CD4-positive, alpha-beta memory T cell (primary cell): ENCODE measurements around the gene SCN2A. TPM values are rescaled to one million over a fixed set of nuclear protein-coding genes. Genes with fewer than 3 reads are reported as not detected.

Experiments
- CTCF ChIA-PET: fragments of 350-600 bp; sonication (Branson Sonifier 250); formaldehyde crosslinking; loops from one replicate; lab custom pipeline; 2021; ENCODE audit warnings: inconsistent platforms; ENCODE audit not compliant: partially characterized antibody; lab: Charles Lee
- POLR2A ChIA-PET: fragments of 350-600 bp; sonication (Branson Sonifier 250); formaldehyde crosslinking; loops from one replicate; lab custom pipeline; 2021; ENCODE audit not compliant: partially characterized antibody; lab: Charles Lee
- DNase-seq, 5 donors: peaks; one replicate each; pipeline versions ENCODE4 v3.0.0 to v3.0.0-alpha.2; 2020 to 2022; ENCODE audit warnings: mixed read lengths in 1 of 5
- H3K27ac ChIP-seq: one replicate; pipeline ENCODE4 v1.7.0; 2013; ENCODE audit warnings: low read depth, low read length
- H3K27me3 ChIP-seq: 2 replicates; pipeline ENCODE4 v1.7.0; 2013; ENCODE audit warnings: mild to moderate bottlenecking, low read length, moderate library complexity; ENCODE audit not compliant: insufficient read depth
- H3K36me3 ChIP-seq: 2 replicates; pipeline ENCODE4 v1.7.0; 2013; ENCODE audit warnings: mild to moderate bottlenecking, low read length, moderate library complexity; ENCODE audit not compliant: insufficient read depth
- H3K4me1 ChIP-seq: 2 replicates; pipeline ENCODE4 v1.7.0; 2013; ENCODE audit warnings: mild to moderate bottlenecking, low read length, moderate library complexity; ENCODE audit not compliant: insufficient read depth
- H3K4me3 ChIP-seq, 2 donors: one replicate each; pipeline ENCODE4 v1.7.0; 2013; ENCODE audit warnings: low read length in 2 of 2, mild to moderate bottlenecking in 1 of 2
- H3K9me3 ChIP-seq, 2 donors: one replicate each; pipeline ENCODE4 v1.7.0; 2013; ENCODE audit warnings: low read length in 2 of 2, control low read depth in 1 of 2; ENCODE audit not compliant: control insufficient read depth in 1 of 2
- H3K27ac Mint-ChIP-seq, 7 donors: one replicate each; pipeline ENCODE4 v1.8.0; 2020 to 2021; ENCODE audit warnings: mixed read lengths in 7 of 7, mild to moderate bottlenecking in 6 of 7, inconsistent platforms in 3 of 7, moderate library complexity in 3 of 7
- H3K27me3 Mint-ChIP-seq, 2 donors: one replicate each; pipeline ENCODE4 v1.8.0; 2020 to 2021; ENCODE audit warnings: mixed read lengths in 2 of 2
- H3K36me3 Mint-ChIP-seq, 2 donors: one replicate each; pipeline ENCODE4 v1.8.0; 2020 to 2021; ENCODE audit warnings: mixed read lengths in 2 of 2, inconsistent platforms in 1 of 2, mild to moderate bottlenecking in 1 of 2
- H3K4me1 Mint-ChIP-seq, 4 donors: one replicate each; pipeline ENCODE4 v1.8.0; 2020 to 2021; ENCODE audit warnings: mixed read lengths in 4 of 4, mild to moderate bottlenecking in 1 of 4
- H3K4me3 Mint-ChIP-seq, 8 donors: one replicate each; pipeline ENCODE4 v1.8.0; 2020 to 2021; ENCODE audit warnings: mixed read lengths in 8 of 8, mild to moderate bottlenecking in 7 of 8, moderate library complexity in 6 of 8, inconsistent platforms in 3 of 8
- H3K9me3 Mint-ChIP-seq, 8 donors: one replicate each; pipeline ENCODE4 v1.8.0; 2020 to 2021; ENCODE audit warnings: mixed read lengths in 8 of 8, mild to moderate bottlenecking in 5 of 8, inconsistent platforms in 3 of 8, moderate library complexity in 1 of 8
- intact Hi-C: fragments of 100-400 bp; cut with micrococcal nuclease; formaldehyde crosslinking; loops from one replicate; pipeline ENCODE4 v1.15.1; 2023
- polyA plus RNA-seq, 2 donors: library from polyadenylated mRNA; unstranded; fragments of 300-500 nt; fragmentation: Illumina TruSeq; gene quantifications; one replicate each; pipeline ENCODE4 v1.2.3, GENCODE V29; 2021
- total RNA-seq, 2 experiments: library from RNA; stranded (reverse); gene quantifications; one replicate each; pipeline ENCODE4 v1.2.3, GENCODE V29; 2021

Gene SCN2A
- total and polyA plus RNA-seq, 4 experiments from 2014 or later, result not detected

DNA sequence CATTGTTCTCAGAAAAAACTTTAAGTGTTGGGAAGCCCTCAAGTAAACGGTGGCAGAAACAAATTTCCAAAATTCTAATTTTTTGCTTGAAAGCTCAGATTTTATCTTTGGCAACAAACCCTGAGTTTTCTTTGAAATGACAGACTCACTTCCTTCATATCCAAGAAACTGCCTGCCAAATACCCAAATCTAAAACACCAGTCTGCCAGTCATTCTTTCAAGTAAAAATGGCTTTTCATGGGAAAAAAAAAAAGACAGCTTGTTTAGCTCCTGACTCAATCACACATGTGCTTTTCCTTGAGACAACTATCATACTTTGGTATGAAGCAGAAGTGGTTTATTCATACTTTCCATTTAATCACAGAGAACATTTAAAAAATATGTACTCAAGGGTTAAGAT is 189.7 kb downstream of the SCN2A start:
- Histone ChIP-seq H3K36me3 (no peaks in the 10 kb centered on the region), H3K27me3 (no peaks in the 10 kb centered on the region), H3K4me3 (no peak overlapping the region), H3K4me1 (no peaks in the 10 kb centered on the region), H3K9me3 (no peaks in the 10 kb centered on the region), H3K27ac (no peak overlapping the region)
- ChIA-PET POLR2A (no interaction called here), CTCF (no interaction called here)
- H3K9me3 Mint-ChIP-seq, result no peaks in the 10 kb centered on the region
- DNase-seq, result no peak
- no peak overlapping the region for H3K4me3 Mint-ChIP-seq
- H3K4me1 Mint-ChIP-seq, result no peaks in the 10 kb centered on the region
- H3K27ac Mint-ChIP-seq, result no peak overlapping the region
- intact Hi-C loops, result no loop called here
- peaks cover 0 to 2% of the 10 kb centered on the region in 2 donors for H3K27me3 Mint-ChIP-seq
- H3K36me3 Mint-ChIP-seq, result no peaks in the 10 kb centered on the region

GRCh38 chr2:165431014-165431413 is 191.8 kb downstream of the SCN2A start:
- Mint-ChIP-seq H3K4me3 (no peak overlapping the region), H3K27me3 (peaks cover 1 to 2% of the 10 kb centered on the region in 2 donors), H3K4me1 (no peaks in the 10 kb centered on the region), H3K36me3 (no peaks in the 10 kb centered on the region), H3K27ac (no peak overlapping the region), H3K9me3 (no peaks in the 10 kb centered on the region)
- Histone ChIP-seq H3K4me3 (no peak overlapping the region), H3K36me3 (no peaks in the 10 kb centered on the region), H3K27ac (no peak overlapping the region), H3K9me3 (no peaks in the 10 kb centered on the region), H3K27me3 (no peaks in the 10 kb centered on the region), H3K4me1 (no peaks in the 10 kb centered on the region)
- ChIA-PET POLR2A (no interaction called here), CTCF (no interaction called here)
- DNase-seq, result no peak
- intact Hi-C loops, result no loop called here

DNA sequence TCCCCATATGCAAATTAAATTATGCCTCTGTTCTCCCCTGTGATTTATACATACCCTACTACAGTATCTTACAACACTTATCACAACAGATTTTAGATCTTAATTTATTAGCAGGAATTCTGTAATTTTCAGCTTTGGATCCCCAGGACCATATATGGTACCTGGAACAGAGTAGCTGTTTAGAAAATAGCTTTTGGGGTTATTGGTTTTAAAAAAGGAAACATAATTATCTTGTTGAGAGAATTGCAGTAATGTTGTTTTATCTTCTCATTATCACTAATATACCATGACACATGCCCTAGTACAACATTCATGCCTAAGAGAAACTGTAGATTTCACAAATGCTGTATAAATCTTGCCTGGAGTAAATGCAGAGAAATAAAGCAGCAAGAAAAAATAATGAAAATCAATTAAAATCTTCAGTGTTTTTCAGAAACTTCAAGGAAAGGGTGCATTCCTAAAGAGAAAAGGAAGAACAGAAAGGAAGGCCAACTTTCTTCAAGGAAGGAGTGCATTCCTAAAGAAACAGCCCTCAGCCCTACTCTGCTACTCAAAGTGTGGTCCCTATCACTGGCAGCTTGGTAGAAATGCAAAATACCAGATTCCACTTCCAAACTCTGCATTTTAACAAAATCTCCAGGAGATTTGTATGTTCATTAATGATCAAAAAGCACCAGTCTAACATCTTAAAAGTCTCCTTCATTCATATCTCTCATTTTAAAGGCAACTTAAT is 193.2 kb downstream of the SCN2A start:
- POLR2A ChIA-PET, result no interaction called here
- Histone ChIP-seq H3K9me3 (no peaks in the 10 kb centered on the region), H3K27ac (no peak overlapping the region), H3K4me3 (no peak overlapping the region), H3K4me1 (no peaks in the 10 kb centered on the region), H3K36me3 (no peaks in the 10 kb centered on the region), H3K27me3 (no peaks in the 10 kb centered on the region)
- H3K27me3 Mint-ChIP-seq, result peaks cover 2% of the 10 kb centered on the region in 2 donors
- no peak for DNase-seq
- H3K4me1 Mint-ChIP-seq, result no peaks in the 10 kb centered on the region
- intact Hi-C loops, result no loop called here
- H3K36me3 Mint-ChIP-seq, result no peaks in the 10 kb centered on the region
- H3K4me3 Mint-ChIP-seq, result no peak overlapping the region
- no peak overlapping the region for H3K27ac Mint-ChIP-seq
- CTCF ChIA-PET, result no interaction called here
- H3K9me3 Mint-ChIP-seq, result no peaks in the 10 kb centered on the region

DNA sequence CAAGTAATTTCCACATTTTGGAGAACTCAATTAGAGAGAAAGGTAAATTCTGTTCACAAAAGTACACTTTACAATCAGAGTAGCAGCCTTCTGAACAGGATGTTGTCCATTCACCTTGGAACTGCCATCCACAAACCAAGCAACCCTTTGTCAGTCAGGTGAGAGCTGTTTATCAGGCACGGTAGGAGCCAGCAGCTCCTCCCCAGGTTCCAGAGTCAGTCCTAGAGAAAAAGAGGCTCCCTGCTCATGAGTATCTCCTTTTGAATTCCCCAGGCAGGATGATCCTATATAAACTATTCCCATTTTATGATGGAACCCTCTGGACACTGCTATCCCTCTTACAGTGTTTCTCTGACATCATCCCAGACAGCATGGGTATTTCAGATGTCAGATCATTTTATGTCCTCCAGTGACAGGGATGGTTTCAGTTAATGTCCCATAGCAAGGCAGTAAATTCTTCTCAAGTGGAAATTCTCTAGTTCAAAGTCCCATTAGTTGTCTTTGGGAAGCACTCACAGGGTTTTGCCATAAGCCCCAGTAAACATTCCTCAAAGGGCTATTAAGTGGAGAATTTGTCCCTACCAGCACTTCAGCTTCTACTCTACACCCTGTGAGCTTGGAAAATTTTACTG is 195.8 kb downstream of the SCN2A start:
- no peaks in the 10 kb centered on the region for H3K9me3 ChIP-seq
- no peaks in the 10 kb centered on the region for H3K9me3 Mint-ChIP-seq
- H3K36me3 ChIP-seq, result no peaks in the 10 kb centered on the region
- no peaks in the 10 kb centered on the region for H3K4me1 ChIP-seq
- H3K4me1 Mint-ChIP-seq, result no peaks in the 10 kb centered on the region
- DNase-seq, result no peak
- ChIA-PET POLR2A (no interaction called here), CTCF (no interaction called here)
- H3K27me3 Mint-ChIP-seq, result peaks cover 0 to 2% of the 10 kb centered on the region in 2 donors
- no peaks in the 10 kb centered on the region for H3K27me3 ChIP-seq
- no peak overlapping the region for H3K27ac Mint-ChIP-seq
- H3K27ac ChIP-seq, result no peak overlapping the region
- H3K4me3 ChIP-seq, result no peak overlapping the region
- H3K4me3 Mint-ChIP-seq, result no peak overlapping the region
- intact Hi-C loops, result no loop called here
- no peaks in the 10 kb centered on the region for H3K36me3 Mint-ChIP-seq

DNA sequence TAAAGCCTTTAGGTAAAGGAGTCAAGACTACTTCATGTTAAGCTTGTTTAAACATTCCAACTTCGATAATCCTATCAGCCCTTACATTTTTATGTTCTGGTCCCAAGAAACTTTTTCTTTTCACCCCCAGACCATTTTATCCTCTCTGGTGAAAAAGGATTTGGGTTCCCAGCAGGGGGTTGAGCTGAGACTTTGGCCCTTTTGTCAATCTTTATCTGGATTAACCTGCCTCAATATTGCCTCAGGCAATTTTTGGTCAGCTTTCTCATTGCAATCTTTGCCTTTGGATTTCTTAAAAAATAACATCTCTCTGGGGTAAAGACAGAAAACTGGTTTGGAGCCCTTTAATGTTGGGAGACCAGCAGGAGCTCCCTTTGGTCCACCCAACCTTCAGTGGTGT is 196.4 kb downstream of the SCN2A start:
- Mint-ChIP-seq H3K36me3 (no peaks in the 10 kb centered on the region), H3K27ac (no peak overlapping the region), H3K4me3 (no peak overlapping the region), H3K9me3 (no peaks in the 10 kb centered on the region), H3K4me1 (no peaks in the 10 kb centered on the region), H3K27me3 (peaks cover 0 to 2% of the 10 kb centered on the region in 2 donors)
- intact Hi-C loops, result no loop called here
- no peak for DNase-seq
- POLR2A ChIA-PET, result no interaction called here
- H3K27me3 ChIP-seq, result no peaks in the 10 kb centered on the region
- H3K4me3 ChIP-seq, result no peak overlapping the region
- CTCF ChIA-PET, result no interaction called here
- no peak overlapping the region for H3K27ac ChIP-seq
- H3K9me3 ChIP-seq, result no peaks in the 10 kb centered on the region
- H3K36me3 ChIP-seq, result no peaks in the 10 kb centered on the region
- no peaks in the 10 kb centered on the region for H3K4me1 ChIP-seq

DNA sequence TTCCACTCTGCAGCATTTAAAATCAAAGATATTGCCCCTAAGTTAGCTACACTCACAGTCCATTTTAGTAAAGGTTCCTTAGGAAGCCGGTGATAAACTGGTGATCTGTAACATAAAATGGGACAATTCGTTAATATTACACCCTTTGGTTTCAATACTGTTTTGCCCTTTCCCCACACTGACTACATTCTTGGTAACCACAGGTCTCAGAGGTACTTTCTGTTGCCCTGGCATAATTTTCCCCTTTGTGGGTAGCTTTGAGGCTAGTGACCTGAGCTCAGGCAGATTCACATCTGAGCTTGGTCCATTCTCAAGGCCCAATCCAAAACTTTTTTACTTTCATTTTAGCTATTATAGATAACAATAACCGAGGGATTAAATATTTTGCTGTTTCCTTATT is 197.3 kb downstream of the SCN2A start:
- Histone ChIP-seq H3K27me3 (no peaks in the 10 kb centered on the region), H3K9me3 (no peaks in the 10 kb centered on the region), H3K36me3 (no peaks in the 10 kb centered on the region), H3K27ac (no peak overlapping the region), H3K4me1 (no peaks in the 10 kb centered on the region), H3K4me3 (no peak overlapping the region)
- peaks cover 0 to 2% of the 10 kb centered on the region in 2 donors for H3K27me3 Mint-ChIP-seq
- no peaks in the 10 kb centered on the region for H3K4me1 Mint-ChIP-seq
- ChIA-PET POLR2A (interaction anchor here (0.8 kb wide), 1 partner anchor 10 kb away, joined by 3 read pairs; no protein-coding TSS in a partner anchor), CTCF (interaction anchor here (0.7 kb wide), 1 partner anchor 14 kb away, joined by 4 read pairs; no protein-coding TSS in a partner anchor)
- DNase-seq, result no peak
- H3K4me3 Mint-ChIP-seq, result no peak overlapping the region
- no peaks in the 10 kb centered on the region for H3K9me3 Mint-ChIP-seq
- no peaks in the 10 kb centered on the region for H3K36me3 Mint-ChIP-seq
- intact Hi-C loops, result no loop called here
- no peak overlapping the region for H3K27ac Mint-ChIP-seq

- Histone ChIP-seq H3K27ac (no peak overlapping the region), H3K4me1 (no peaks in the 10 kb centered on the region), H3K4me3 (no peak overlapping the region), H3K27me3 (no peaks in the 10 kb centered on the region), H3K36me3 (no peaks in the 10 kb centered on the region), H3K9me3 (no peaks in the 10 kb centered on the region)
- ChIA-PET POLR2A (no interaction called here), CTCF (interaction anchor here (0.8 to 1.0 kb wide), 2 partner anchors 13 to 434 kb away, joined by 3 read pairs; no protein-coding TSS in a partner anchor)
- intact Hi-C loops, result no loop called here
- H3K27me3 Mint-ChIP-seq, result peaks cover 0 to 2% of the 10 kb centered on the region in 2 donors
- no peaks in the 10 kb centered on the region for H3K9me3 Mint-ChIP-seq
- H3K36me3 Mint-ChIP-seq, result no peaks in the 10 kb centered on the region
- no peak overlapping the region for H3K4me3 Mint-ChIP-seq
- H3K4me1 Mint-ChIP-seq, result peaks cover 0 to 5% (median 2%) of the 10 kb centered on the region in 4 donors
- H3K27ac Mint-ChIP-seq, result no peak overlapping the region
- no peak for DNase-seq
Observed at GRCh38 chr2:165440367-165440766, 201.2 kb downstream of the SCN2A start.
